GM18499 (cell line): Measurements from ENCODE around the gene HOXA6.

Experiments used
- ATAC-seq: cut with Tn5 transposase; IDR thresholded peaks from one replicate; pipeline ENCODE4 v1.9.1; 2021; ENCODE audit warnings: moderate number of reproducible peaks; ENCODE audit not compliant: insufficient read depth, unreplicated experiment

The HOXA6 gene

DNA sequence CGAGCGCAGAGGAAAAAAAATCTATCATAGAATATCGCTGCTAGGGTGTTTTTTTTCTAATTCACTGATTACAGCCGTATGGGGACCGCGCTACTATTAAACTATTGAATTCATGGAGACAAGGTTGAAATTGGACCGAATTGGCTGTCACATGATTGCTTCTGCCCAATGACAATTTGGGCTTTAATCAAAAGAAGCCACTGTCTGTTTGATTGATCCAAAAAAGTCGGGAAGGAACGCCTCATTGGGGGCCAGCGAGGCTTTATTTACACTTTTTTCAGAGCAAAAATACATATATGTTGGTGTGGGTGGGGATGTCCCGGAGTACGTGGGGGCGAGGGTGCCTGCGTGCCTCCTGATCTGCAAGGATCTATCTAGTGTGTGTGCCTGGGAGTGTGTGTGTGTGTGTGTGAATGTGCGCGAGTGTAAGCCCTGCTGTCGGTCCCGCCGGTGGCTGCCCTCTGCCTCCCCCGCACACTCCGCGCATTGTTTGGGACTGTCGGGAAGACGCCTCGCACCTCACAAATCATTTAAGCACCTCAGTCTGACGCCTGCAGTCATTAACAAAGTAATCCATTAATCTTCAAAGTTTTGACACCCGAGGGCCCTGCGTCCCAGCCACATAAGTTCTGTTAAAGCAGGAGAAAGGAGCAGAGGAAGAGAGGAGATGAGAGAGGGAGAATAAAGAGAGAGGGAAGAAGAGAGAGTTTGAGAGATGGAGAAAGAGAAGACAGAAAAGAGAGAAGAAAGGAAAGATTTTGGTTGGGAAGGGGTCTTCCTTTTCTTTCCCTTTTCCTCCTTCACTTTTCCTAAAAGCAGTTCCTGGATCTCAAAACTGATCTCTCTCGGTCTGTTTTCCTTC, 44.8 kb downstream of the HOXA6 start, which contains the start of gene HOXA2:
Gene HOXA2, minus strand, starts transcription at position 103 of the 862 bp plus-strand sequence. CDS start 183 bp downstream, outside the sequence.
- ATAC-seq: no peak

DNA sequence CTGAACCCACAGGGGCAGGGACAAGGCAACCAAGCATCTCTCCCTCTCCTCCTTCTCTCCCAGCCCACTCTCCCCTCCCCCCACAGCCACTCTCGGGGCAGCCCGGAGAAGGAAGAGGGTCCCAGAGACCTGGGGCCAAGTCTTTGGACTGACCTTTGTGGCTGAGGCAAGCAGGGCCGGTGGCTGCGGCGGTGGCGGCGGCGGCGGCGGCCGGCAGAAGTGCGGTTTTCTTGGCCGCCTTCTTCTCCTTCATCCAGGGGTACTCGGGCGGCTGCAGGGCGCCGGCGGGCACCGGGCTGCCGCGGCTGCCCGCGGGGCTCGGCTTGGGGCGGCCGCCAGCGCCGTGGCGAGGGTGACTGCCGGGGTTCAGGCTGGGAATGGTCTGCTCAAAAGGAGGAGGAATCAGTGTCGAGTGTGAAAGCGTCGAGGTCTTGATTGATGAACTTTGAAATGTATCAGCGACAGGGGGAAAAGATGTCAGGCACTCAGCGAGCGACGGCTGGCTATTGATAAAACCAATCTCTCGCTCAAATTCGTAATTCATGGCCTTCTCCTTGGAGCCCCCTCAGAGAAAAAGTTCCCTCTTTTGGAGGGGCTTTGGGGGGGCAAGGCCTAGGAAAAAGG, 45.5 kb downstream of the HOXA6 start:
- ATAC-seq: no peak

DNA sequence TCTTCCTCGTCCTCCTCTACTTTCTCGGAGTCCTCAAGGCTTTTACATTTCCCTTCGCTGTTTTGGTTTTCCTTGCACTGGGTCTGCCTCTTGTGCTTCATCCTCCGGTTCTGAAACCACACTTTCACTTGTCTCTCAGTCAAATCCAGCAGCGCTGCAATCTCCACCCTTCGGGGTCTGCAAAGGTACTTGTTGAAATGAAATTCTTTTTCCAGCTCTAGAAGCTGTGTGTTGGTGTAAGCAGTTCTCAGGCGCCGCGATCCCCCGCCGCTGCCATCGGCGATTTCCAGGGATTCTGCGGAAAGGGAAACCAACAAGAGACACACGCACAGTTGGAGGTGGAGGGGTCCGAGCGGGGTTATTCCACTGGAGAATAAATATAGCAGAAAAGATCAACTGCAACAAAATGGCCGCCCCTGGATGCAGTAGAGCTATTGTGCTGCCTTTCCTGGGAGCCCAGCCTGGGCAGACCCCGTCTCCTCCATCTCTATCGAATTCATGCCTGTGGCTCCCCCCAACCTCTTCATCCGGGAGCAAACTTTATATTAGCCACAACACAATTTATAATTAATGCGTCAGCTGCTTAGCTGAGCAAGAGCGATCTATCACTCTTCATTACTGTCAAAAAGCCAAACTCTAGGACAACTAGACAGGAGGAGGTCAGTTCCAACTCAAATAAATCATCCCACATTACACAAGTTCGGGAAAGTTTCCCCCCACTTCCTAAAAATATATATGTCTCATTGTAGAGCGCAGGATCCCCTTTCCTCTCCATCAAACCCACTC, 46.2 kb downstream of the HOXA6 start:
- no peak for ATAC-seq

DNA sequence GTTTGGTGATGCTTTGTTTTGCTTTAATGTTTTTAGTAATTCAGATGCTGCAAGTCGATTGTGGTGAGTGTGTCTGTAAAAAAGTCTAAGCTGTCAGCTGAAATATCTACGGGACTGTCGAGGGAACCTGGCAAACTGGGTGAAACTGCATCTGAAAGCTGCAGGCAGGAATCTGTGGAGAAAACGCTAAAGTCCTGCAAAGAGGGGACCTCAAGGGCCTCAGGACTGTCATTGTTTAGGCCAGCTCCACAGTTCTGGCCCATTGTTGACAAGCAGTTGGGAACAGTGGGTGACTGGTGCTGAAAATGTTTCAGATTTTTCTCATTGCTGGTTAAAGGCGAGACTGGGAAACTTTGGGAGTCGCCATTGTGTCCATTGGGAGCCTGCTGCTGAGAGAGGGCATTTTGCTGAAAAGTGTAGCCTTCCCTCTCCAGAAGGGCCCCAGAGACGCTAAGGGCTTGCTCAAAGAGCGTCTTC, 46.8 kb downstream of the HOXA6 start:
- no peak for ATAC-seq

DNA sequence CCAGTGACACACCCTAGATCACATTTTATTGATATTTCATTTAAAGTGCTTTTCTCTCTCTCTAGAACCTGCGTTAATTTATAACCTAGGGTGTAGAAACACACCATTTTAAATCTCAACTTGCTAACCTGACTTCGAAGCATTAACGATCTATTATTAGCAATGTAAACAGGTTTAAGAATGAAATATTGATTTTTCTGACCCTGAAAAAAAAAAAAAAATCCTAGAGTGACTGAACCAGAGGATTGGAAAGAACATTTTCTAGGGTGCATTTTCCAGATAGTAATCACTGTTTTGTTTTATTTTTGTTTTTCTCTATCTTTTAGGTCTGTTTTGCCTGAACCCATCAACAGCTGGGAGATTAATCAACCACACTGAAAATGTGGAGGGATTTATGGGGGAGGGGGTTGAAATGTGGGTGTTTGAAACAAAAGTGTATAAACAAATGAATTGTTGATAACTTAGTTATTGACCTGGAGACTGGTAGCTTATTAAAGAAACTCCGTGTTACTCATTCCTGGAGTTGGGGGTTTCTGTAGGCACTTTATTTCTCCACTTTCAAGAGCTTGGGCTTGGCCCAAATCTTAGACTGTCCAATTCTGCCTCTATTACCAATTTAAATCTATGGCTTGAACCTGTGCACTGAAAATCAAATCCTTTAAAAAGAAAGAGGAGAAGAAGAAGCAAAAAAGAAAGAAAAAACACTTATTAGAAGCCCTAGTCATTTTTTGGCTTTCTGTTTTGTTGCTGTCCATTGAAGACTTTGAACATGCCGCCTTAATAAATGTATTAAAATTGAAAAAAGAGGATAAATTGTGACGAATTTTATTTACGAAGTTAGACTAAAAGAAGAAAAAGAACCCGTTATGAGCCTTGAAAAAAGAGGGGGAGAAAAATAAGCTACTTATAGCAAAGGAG, 47.9 kb downstream of the HOXA6 start:
- ATAC-seq: no peak

DNA sequence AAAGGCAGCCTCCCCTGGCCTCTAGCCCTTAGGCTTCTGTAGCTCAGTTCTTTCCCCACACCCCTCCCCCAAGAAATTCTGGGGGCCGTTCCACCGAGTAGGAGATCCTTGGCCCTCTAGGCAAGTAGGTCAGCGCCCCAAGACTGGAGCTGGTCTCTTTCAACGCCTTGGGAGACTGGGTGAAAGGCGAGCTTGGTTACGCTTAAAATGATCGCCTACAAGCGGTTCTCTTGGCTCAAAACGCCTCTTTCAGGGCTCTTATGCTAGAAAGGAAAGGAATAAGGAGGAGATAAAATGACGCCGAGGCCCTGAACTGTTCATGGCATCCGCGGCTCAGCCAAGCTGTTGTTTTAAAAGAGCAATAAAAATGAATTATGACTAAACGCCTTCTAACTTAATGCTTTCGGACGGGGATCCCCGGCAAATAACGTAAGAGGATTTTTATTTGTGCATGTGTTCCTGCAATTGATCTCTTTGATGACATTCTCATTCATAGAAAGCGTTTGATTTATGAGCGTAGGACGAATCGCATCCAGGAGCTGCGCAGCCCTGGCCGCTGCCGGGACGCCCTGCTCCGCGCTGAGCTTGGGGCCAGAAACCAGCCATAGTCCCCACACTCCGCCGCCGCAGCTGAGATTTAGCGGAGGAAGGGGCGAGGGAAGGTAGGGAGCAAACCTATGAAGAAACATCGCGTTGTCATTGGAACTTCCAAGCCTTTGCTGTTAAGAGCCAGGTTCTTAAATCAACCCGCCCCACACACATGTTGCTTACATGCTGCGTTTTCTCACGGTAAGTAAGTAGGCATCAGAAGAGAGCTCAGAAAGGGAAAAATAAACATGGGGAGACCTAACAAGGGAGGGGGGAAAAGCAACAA, 48.8 kb downstream of the HOXA6 start:
- no peak for ATAC-seq

DNA sequence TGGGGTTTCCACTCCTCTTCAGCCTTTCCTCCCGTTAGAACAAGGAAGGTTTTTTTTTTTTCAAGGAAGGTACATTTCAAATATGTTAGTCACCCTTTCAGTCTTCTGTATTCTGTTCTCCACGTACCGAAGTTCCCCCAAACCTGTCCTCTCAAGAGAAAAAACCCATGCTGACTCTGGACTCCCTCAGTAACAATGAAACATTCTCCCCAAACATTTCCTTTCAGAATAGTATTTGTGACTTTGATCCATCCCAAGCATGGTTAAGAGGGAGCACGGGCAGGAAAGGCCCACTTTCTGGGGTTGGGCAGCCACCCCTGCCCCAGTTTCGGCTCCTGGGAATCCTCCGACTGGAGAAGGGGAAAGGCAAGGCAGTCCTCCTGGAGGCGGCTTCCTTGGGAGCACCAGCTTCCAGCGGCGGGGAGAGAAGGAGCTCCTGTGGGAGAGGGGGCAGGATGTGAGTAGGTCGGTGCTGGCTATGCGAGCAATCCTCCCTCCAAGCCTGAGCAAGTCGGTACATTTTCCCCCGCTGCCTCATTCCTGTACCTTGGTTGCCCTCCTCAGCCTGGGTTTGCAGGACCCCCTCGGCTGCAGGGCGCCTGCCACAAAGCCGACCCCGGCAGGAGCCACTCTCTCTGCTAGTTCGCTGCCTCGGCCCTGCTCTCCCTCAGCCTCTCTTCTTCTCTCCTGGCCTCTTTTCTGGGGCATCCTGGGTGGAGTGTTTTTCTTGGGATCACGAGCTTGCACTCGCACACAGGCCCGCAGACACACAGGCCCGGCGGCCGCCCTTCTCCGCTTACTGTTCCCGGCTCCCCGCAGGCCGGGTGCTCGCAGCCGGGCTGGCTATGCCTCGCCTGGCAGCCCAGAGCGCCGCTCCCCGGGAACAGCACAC, 49.6 kb downstream of the HOXA6 start:
- ATAC-seq: no peak

DNA sequence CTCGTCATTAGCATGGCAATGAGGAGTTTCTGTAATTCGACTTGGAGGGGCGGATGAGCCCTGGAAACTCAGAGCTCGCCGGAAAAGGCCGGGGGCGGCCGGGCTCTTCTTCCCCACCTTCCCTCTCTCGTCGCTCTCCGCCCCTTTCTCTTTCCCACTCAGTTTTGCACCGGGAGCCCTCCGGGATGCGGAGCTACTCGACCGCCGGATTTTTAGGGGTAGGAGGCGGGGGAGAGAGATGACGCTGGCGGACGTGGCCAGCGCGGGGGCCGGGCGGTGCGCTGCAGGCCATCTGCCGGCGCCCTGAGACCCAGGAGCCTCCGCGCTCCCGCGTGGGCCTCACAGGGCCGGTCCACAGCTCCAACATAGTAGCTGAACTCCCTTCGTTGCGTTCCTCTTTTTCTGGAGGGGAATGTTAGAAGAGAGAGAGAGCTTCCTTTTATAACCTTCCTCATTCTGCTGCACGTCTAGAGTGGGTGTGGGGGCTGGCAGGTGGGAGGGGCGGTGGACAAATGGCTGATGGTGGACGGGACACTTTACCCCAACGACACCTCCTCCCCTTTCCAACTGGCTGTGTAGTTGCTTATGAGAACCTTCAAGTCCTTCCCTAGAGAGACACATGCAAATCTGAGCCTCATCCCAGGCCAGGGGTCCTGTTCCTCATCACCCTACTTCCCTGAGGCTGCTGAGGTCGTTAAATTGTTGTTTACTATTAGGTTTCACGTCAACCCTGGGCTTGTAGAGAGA, 50.6 kb downstream of the HOXA6 start:
- no peak for ATAC-seq

DNA sequence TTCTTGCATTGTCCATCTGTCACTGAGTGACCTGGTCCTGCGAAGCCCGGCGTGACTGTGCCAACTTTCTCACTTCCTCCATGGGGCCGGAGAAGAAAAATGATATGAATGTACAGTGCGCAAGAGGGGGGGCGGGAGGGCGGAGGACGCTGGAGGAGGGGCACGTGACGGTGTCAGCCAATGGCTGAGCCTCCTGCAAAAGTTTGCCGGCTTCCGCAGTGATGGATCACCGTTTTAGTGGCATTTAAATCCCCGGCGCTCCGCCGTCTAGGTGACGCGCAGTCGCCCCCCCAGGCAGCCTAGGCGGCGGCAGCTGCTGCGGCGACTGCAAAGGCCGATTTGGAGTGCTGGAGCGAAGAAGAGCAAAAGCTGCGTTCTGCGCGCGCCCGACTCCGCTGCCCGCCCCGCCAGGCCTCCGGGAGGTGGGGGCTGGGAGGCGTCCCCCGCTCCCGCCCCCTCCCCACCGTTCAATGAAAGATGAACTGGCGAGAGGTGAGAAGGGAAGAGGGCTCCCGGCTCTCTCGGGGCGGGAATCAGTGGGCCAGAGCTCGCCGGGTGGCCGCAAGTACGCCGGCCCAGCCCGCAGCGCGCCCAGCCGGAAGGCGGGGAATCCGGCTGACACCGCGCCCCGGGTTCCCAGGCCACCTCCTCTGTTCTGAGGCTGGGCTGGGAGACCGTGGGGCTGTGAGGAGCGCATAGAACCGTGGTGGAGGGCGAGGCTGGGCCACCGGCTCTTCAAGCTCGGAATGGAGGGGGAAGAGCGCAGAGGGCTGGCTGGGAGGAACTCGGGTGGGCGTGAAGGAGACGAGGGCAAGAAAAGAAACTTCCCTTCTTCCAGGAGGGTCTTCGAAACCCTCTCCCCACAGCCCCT, 51.4 kb downstream of the HOXA6 start, which contains the start of gene HOXA1:
Gene HOXA1, minus strand, starts transcription at position 104 of the 871 bp plus-strand sequence. Its CDS starts 88 bp downstream, at position 16.
- ATAC-seq: peak; percentile 66
